K562 treated with DMSO at 1 percent for 48 hours (cell line): Measurements from ENCODE around the gene NRBP1. TPM values are rescaled to one million over a fixed set of nuclear protein-coding genes. Genes with fewer than 3 reads are reported as not detected.

Experiments
- total RNA-seq: library from RNA; unstranded; fragments of 300-600 nt; gene quantifications from 2 replicates; pipeline ENCODE4 v1.2.3, GENCODE V29; 2022; ENCODE audit warnings: low replicate concordance; ENCODE audit errors: extremely low read depth

Gene NRBP1
- total RNA-seq = not detected in 2 replicates

DNA sequence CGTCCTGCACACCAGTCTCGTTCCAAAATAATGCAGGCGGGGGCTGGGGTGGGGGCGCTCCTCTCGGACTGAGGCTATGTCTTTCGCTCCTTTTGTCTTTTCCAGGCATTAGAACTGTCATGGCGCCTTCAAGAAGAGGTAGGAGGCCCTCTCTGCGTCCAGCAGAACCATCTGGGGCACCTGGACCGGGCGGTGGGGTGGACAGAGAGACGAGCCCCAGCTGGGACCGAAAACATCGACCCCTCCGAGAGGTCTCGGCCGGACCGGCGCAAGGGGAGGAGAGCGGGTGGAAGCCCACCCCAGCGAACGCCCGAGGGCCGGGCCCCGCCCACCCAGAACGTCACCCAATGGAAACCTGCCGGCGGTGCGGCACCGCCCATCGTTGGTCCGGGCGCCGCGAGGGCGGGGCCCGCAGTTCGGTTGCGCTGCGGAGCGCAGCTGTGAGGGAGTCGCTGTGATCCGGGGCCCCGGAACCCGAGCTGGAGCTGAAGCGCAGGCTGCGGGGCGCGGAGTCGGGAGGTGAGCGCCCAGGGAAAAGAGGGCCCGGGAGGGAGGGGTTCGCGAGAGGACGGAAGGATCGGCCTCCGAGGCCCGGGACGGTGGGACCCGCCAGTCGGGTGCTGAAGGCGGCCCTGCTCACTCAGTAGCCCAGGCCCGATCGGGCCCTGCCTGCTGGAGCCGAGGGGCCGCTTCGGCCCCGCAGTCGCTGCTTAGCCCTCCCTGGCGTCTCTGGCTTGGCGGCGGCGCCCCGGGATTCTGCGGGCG, at the start of gene NRBP1:
Gene NRBP1, plus strand, starts transcription at position 419 of the 765 bp plus-strand sequence. CDS start 4,643 bp downstream, outside the sequence.

DNA sequence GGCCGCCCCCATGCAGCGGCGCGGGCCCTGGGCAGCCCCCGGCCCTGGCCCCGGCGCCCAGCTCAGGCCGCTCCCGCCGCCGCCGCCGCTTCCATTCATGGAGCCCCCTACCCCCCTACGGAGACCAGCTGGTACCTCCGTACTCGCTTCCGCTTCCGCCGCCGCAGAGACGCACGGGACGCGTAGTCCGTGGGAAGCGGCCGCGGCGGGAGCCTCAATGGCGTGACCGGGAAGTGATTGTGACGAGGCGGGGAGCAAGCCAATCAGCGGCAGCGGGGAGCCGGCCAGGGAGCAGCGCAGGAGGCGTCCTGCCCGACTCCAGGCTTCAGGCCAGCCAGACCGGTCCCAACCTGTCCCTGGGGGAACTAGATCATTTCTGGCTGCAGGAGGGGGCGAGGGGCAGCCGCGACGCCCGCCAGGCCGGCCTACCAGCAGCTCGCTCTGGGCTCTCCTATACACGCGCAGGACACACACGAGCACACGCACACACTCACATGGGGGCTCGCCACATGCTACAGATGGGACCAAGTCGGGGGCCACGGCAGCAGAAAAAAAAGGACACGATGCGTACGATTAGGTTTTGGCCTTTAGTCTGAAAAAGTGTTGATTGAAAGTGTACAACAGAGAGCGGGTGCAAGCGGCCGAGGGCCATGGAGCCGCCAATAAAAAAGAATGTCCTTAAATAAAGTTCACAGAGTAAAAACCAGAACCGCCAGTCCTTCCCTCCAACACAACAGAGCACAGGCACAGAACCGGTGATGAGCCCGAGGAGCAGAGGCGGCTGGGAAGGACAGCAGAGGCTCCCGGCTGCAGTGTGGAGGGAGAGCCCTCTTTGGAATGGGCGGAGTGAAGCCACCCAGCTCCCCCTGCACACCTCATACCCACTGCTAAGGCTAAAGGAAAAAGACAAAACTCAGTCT, 47.5 kb upstream of the NRBP1 start, which contains the start of gene ZNF513:
Gene ZNF513, minus strand, starts transcription at position 109 of the 920 bp plus-strand sequence. CDS start 208 bp downstream, outside the sequence.

DNA sequence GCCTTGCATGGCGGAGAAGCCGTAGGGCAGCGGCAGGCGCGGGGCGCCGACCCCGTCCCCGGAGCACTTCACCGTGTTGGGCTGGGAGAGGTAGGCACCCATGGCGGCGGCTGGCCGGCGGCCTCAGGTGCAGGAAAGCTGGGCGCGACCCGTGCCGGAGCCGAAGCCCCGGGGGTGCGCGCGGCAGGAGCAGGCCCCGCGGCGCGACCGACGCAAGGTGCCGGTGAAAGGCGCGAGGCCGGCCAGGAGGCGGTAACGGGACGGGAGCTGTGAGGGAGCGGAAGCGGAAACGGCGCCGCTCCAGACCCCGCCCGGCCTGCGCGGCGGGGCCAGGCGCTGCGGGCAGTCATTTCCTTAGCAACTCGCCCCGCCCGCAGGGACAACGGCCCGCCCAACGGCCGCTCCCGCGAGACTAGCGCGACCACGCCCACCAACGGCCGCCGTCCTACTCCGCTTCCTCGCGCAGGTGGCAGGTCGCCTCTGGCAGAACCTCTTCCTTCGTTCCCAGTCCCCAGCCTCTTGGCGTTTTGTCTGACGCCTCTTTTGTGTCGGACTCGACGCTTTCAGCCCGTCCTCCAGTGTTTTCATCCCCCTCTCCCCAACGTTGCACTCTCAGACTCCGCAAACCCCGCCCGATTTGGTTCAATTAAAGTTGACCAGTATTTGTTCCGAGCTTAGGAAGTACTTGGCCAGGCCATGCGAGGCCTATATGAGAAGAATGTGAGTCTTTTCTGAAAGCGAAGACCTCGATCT, 18.9 kb upstream of the NRBP1 start, which contains the start of gene PPM1G:
Gene PPM1G, minus strand, starts transcription at position 271 of the 753 bp plus-strand sequence. Its CDS starts 169 bp downstream, at position 102.

DNA sequence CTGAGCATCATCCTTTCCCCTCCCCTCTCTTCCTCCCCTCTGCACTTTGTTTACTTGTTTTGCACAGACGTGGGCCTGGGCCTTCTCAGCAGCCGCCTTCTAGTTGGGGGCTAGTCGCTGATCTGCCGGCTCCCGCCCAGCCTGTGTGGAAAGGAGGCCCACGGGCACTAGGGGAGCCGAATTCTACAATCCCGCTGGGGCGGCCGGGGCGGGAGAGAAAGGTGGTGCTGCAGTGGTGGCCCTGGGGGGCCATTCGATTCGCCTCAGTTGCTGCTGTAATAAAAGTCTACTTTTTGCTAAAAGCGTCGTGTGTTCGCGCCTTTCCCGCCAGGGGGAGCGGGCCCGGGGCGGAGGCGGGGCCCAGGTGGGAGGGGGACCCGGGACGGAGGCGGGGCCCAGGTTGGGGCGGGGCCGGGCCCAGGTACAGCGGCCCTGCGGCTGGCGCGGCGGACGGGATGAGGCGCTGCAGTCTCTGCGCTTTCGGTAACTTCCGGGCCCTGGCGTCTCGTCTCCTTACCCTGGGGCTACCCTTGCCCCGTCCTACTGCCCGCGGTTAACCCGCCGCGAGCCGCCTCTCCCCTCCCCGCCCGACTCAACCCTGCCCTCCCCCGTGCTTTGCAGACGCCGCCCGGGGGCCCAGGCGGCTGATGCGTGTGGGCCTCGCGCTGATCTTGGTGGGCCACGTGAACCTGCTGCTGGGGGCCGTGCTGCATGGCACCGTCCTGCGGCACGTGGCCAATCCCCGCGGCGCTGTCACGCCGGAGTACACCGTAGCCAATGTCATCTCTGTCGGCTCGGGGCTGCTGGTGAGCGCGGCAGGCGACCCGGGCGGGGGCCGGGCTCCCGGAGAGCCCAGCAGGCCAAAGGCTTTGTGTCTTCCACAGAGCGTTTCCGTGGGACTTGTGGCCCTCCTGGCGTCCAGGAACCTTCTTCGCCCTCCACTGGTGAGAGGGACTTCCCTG, 13.8 kb downstream of the NRBP1 start, which contains the start of gene KRTCAP3:
Gene KRTCAP3, plus strand, starts transcription at position 424 of the 962 bp plus-strand sequence. Its CDS starts 32 bp downstream, at position 456.

DNA sequence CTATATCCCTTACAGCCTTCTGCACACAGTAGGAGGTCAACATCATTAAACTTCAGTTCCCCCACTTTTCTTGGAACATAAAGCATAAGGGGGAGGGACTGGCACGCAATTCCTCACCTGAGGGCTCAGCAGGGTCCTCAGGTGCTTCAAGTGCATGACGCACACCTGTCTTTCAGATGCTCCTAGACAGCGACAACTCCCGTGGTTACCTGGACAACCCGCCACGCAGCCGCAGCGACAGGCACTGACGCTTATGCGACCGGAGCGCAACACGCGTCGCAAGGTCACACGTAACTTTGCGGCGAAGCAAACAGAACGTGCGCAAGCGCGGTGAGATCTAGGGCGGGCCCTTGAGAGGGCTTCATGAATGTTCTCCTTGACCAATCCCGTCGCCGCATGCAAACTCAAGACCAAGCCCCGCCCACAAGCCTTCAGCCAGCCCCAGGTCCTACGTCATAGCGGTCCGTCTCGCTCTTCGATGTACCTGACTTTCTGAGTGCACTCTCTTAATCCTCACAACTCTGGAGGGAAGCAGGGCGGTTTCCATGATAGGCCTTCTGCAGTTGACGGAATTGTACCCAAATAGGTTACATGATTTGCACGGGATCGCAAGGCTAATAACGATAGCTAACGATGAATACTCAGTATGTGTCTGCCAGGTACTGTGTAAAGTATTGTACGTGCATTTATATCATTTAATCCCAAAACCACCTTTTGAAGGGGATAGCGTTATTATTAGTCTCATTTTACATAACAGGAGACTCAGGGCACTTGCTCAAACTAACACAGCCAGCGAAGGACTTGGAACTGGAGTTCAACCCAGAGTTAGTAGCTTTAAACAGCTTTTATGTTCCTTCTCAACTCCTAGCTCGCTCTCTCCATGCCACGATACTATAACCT, 61.3 kb downstream of the NRBP1 start, which contains the start of gene IFT172:
Gene IFT172, minus strand, starts transcription at position 246 of the 900 bp plus-strand sequence. Its CDS starts 90 bp downstream, at position 156.

Other genes starting within 250 kb of the NRBP1 start
- gene ATRAID, start 216.6 kb upstream of the NRBP1 start, total RNA-seq = not detected in 2 replicates
- gene SLC5A6, start 216.4 kb upstream of the NRBP1 start, total RNA-seq = not detected in 2 replicates
- gene CAD, start 211.3 kb upstream of the NRBP1 start, total RNA-seq = not detected in 2 replicates
- gene SLC30A3, start 165.6 kb upstream of the NRBP1 start, total RNA-seq = not detected in 2 replicates
- gene DNAJC5G, start 153.2 kb upstream of the NRBP1 start, total RNA-seq = not detected in 2 replicates
- gene TRIM54, start 146.2 kb upstream of the NRBP1 start, total RNA-seq = not detected in 2 replicates
- gene UCN, start 120.2 kb upstream of the NRBP1 start, total RNA-seq = not detected in 2 replicates
- not detected in 2 replicates for gene MPV17, start 105.5 kb upstream of the NRBP1 start, total RNA-seq
- gene GTF3C2, start 71.9 kb upstream of the NRBP1 start, total RNA-seq = not detected in 2 replicates
- not detected in 2 replicates for gene EIF2B4, start 58.3 kb upstream of the NRBP1 start, total RNA-seq
- not detected in 2 replicates for gene SNX17, start 58.0 kb upstream of the NRBP1 start, total RNA-seq
- not detected in 2 replicates for gene ZNF513, start 47.9 kb upstream of the NRBP1 start, total RNA-seq
- gene PPM1G, start 19.0 kb upstream of the NRBP1 start, total RNA-seq = not detected in 2 replicates
- gene KRTCAP3, start 13.8 kb downstream of the NRBP1 start, total RNA-seq = not detected in 2 replicates
- gene IFT172, start 61.1 kb downstream of the NRBP1 start, total RNA-seq = not detected in 2 replicates
- gene FNDC4, start 66.6 kb downstream of the NRBP1 start, total RNA-seq = not detected in 2 replicates
- gene GCKR, start 68.2 kb downstream of the NRBP1 start, total RNA-seq = not detected in 2 replicates
- gene ZNF512, start 154.4 kb downstream of the NRBP1 start, total RNA-seq = not detected in 2 replicates
- gene CCDC121, start 200.4 kb downstream of the NRBP1 start, total RNA-seq = not detected in 2 replicates
- not detected in 2 replicates for gene GPN1, start 200.4 kb downstream of the NRBP1 start, total RNA-seq
- gene SUPT7L, start 235.0 kb downstream of the NRBP1 start, total RNA-seq = not detected in 2 replicates
- gene SLC4A1AP, start 235.3 kb downstream of the NRBP1 start, total RNA-seq = not detected in 2 replicates